WTC11 (cell line): ENCODE results near the gene SYTL4. TPM values are rescaled to one million over a fixed set of nuclear protein-coding genes. Genes with fewer than 3 reads are reported as not detected.

ENCODE experiments used
- ATAC-seq: fragments of 200-7000 bp; cut with Tn5 transposase; 2 replicates; pipeline ENCODE4 v1.10.0; 2021; ENCODE audit warnings: mild to moderate bottlenecking, moderate library complexity
- CTCF ChIA-PET: fragments of 300-600 bp; sonication (Branson Sonifier 250); formaldehyde crosslinking; loops from one replicate; lab custom pipeline; 2021; ENCODE audit warnings: antibody characterized with exemption; lab: Charles Lee
- POLR2A ChIA-PET: fragments of 350-600 bp; sonication (Branson Sonifier 250); formaldehyde crosslinking; loops from one replicate; lab custom pipeline; 2021; ENCODE audit warnings: antibody characterized with exemption; lab: Charles Lee
- DNase-seq: peaks from one replicate; pipeline ENCODE4 v3.0.0; 2021; ENCODE audit warnings: low spot score
- H3K27ac Mint-ChIP-seq: 2 replicates; pipeline ENCODE4 v1.8.0; 2021; ENCODE audit warnings: mixed read lengths
- H3K27me3 Mint-ChIP-seq: 2 replicates; pipeline ENCODE4 v1.8.0; 2021; ENCODE audit warnings: low read depth, mild to moderate bottlenecking, moderate library complexity, mixed read lengths
- H3K36me3 Mint-ChIP-seq: 2 replicates; pipeline ENCODE4 v1.8.0; 2021; ENCODE audit warnings: mixed read lengths
- H3K4me1 Mint-ChIP-seq: 2 replicates; pipeline ENCODE4 v1.8.0; 2022; ENCODE audit warnings: mixed read lengths
- H3K4me3 Mint-ChIP-seq: 2 replicates; pipeline ENCODE4 v1.8.0; 2021; ENCODE audit warnings: mild to moderate bottlenecking, moderate library complexity, mixed read lengths
- H3K9me3 Mint-ChIP-seq: 2 replicates; pipeline ENCODE4 v1.8.0; 2021; ENCODE audit warnings: mixed read lengths
- AFF4 ChIP-seq: sonication (generic); formaldehyde crosslinking; IDR thresholded peaks from 2 replicates; pipeline ENCODE4 v1.8.1; 2023; ENCODE audit warnings: mild to moderate bottlenecking, missing genetic modification reagents, borderline replicate concordance
- IRF1 ChIP-seq: sonication (generic); formaldehyde crosslinking; IDR thresholded peaks from 2 replicates; pipeline ENCODE4 v1.8.0; 2023; ENCODE audit warnings: missing genetic modification reagents
- IRF2 ChIP-seq: sonication (generic); formaldehyde crosslinking; IDR thresholded peaks from 2 replicates; pipeline ENCODE4 v1.8.0; 2022; ENCODE audit warnings: low read depth, missing genetic modification reagents, borderline replicate concordance
- JUN ChIP-seq: sonication (generic); formaldehyde crosslinking; IDR thresholded peaks from 2 replicates; pipeline ENCODE4 v1.8.0; 2023; ENCODE audit warnings: mild to moderate bottlenecking, missing genetic modification reagents
- MXD4 ChIP-seq: fragments of 250-450 bp; sonication (Bioruptor Pico); IDR thresholded peaks from 2 replicates; pipeline ENCODE4 v1.8.0; 2021; ENCODE audit warnings: mild to moderate bottlenecking, moderate library complexity, borderline replicate concordance
- MYBL2 ChIP-seq: sonication (generic); formaldehyde crosslinking; IDR thresholded peaks from 2 replicates; pipeline ENCODE4 v1.8.1; 2023; ENCODE audit warnings: mild to moderate bottlenecking, moderate library complexity, missing genetic modification reagents
- RELA ChIP-seq: sonication (generic); formaldehyde crosslinking; IDR thresholded peaks from 2 replicates; pipeline ENCODE4 v1.8.1; 2022; ENCODE audit warnings: missing genetic modification reagents, mild to moderate bottlenecking, borderline replicate concordance
- TCF7 ChIP-seq: sonication (generic); formaldehyde crosslinking; IDR thresholded peaks from 2 replicates; pipeline ENCODE4 v1.8.0; 2022; ENCODE audit warnings: mild to moderate bottlenecking, low read depth, missing genetic modification reagents, moderate library complexity
- ZNF317 ChIP-seq: sonication (generic); formaldehyde crosslinking; IDR thresholded peaks from 2 replicates; pipeline ENCODE4 v1.8.1; 2023; ENCODE audit warnings: low read depth, mild to moderate bottlenecking, moderate library complexity, missing genetic modification reagents, borderline replicate concordance
- ZSCAN18 ChIP-seq: fragments of 250-450 bp; sonication (Bioruptor Pico); IDR thresholded peaks from 2 replicates; pipeline ENCODE4 v2.1.2; 2022; ENCODE audit warnings: mild to moderate bottlenecking, moderate library complexity
- total RNA-seq: library from RNA; stranded (reverse); gene quantifications from 3 replicates; pipeline ENCODE4 v1.2.3, GENCODE V29; 2021
- TF ChIP-seq, protein P1 (sequence below): fragments of 250-450 bp; sonication (Bioruptor Pico); IDR thresholded peaks from 2 replicates; pipeline ENCODE4 v1.9.0; 2021; ENCODE audit warnings: moderate library complexity, mild to moderate bottlenecking, inconsistent platforms, borderline replicate concordance

Gene SYTL4
- total RNA-seq, 1 experiment from 2014 or later = 0.31 TPM

DNA sequence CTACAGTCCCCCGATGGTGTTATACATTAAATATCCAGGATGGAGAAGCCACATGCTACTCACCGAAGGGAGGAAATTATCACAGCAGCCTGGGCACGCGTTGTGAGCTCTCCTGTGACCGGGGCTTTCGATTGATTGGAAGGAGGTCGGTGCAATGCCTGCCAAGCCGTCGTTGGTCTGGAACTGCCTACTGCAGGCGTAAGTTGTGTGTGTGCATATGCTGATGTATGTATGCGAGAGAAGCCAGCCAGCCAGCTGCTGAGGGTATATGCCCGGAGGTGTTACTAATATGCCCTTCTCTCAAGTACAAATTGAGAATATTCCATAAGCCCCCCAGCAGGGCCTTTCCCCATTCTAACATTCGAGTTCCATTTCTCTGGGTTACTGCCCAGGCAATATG, 69.8 kb downstream of the SYTL4 start:
- no peak overlapping the region for H3K4me3 Mint-ChIP-seq
- ChIA-PET POLR2A (no interaction called here), CTCF (interaction anchor here (1.0 to 1.9 kb wide), 4 partner anchors 9 to 215 kb away, joined by 3 to 14 read pairs (median 4); no protein-coding TSS in a partner anchor)
- no peaks in the 10 kb centered on the region for H3K9me3 Mint-ChIP-seq
- no peaks in the 10 kb centered on the region for H3K27me3 Mint-ChIP-seq
- ATAC-seq (no peak), DNase-seq (no peak)
- no peak for TF ChIP-seq ZSCAN18 (CRISPR knock-in tag)
- peaks cover 4% of the 10 kb centered on the region; the same call in 1 of the 2 replicates for H3K4me1 Mint-ChIP-seq
- no peak overlapping the region for H3K27ac Mint-ChIP-seq
- no peaks in the 10 kb centered on the region for H3K36me3 Mint-ChIP-seq

DNA sequence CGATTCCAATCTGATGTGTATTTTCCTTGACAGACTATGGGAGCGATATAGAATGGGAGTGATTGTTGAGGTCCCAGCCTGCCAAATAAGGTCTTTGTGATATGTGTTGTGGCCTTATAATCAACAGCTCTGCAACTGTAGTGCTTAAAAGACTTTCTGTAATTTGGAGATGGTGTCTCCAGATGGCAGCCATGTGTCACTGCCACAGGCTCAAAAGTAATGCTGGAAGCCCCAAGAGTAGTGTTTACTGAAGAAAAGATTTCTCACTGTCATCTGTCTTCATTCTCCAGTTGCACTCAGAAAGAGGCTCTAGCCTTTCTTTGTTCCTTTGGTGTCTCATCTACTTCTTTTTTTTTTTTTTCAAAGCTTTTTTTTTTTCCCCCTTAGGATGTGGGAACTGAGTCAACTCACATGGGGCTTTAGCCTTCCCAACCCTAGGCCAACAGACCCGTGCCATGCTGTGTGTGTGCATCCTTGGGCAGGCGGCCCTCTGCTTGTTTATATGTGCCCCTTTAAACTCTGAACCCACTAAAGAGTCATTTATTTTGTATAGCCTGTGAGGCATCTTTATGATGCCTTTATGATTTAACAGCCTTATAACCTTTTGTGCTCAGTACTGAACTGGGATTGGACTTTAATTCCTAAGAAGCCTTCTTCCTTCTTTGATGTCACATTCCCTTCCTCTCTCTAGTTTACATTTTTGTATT, 72.3 kb downstream of the SYTL4 start:
- DNase-seq (no peak), ATAC-seq (no peak)
- no peaks in the 10 kb centered on the region for H3K27me3 Mint-ChIP-seq
- H3K4me1 Mint-ChIP-seq = peaks cover 4% of the 10 kb centered on the region; the same call in 1 of the 2 replicates
- ChIA-PET POLR2A (no interaction called here), CTCF (interaction anchor here (0.7 to 1.0 kb wide), 3 partner anchors 11 to 62 kb away, joined by 3 to 5 read pairs (median 4); no protein-coding TSS in a partner anchor)
- no peaks in the 10 kb centered on the region for H3K9me3 Mint-ChIP-seq
- TF ChIP-seq IRF2 (CRISPR knock-in tag) (no peak), AFF4 (no peak), MYBL2 (CRISPR knock-in tag) (no peak), RELA (CRISPR knock-in tag) (no peak)
- no peak overlapping the region for H3K27ac Mint-ChIP-seq
- H3K36me3 Mint-ChIP-seq = no peaks in the 10 kb centered on the region
- no peak overlapping the region for H3K4me3 Mint-ChIP-seq

DNA sequence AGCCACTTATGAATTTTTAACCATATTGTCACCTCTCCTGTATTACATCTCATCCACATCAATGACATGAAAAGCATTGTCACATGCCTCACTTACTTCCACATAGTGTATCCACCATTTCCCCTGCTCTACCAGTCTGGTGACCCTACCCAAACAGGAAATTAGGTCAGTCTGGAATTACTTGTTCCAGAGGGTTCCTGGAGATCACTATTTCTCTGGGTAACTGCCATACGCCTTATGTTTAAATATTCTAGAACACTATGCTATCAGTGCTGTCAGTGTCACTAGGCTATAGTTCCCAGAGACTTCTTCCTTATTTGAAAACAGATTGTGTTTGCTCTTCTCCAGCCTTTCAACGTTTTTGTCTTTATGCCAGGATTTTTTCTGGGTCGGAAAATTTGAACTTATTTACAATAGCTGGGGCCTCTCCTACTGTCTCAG, 73.0 kb downstream of the SYTL4 start:
- TF ChIP-seq, protein P1, sequence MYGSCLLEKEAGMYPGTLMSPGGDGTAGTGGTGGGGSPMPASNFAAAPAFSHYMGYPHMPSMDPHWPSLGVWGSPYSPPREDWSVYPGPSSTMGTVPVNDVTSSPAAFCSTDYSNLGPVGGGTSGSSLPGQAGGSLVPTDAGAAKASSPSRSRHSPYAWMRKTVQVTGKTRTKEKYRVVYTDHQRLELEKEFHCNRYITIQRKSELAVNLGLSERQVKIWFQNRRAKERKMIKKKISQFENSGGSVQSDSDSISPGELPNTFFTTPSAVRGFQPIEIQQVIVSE = no peak
- no peak for TF ChIP-seq JUN
- TF ChIP-seq MXD4 (CRISPR knock-in tag) = no peak
- TF ChIP-seq RELA (CRISPR knock-in tag) = no peak
- TF ChIP-seq ZNF317 (CRISPR knock-in tag) = no peak
- no peak for TF ChIP-seq IRF1 (CRISPR knock-in tag)
- no peak for TF ChIP-seq TCF7 (CRISPR knock-in tag)
- ATAC-seq = no peak

More for the DNA sequence above, 73.0 kb downstream of the SYTL4 start:
- Mint-ChIP-seq H3K4me1 (peaks cover 9% of the 10 kb centered on the region), H3K9me3 (no peaks in the 10 kb centered on the region), H3K4me3 (no peak overlapping the region), H3K27ac (no peak overlapping the region), H3K27me3 (no peaks in the 10 kb centered on the region), H3K36me3 (no peaks in the 10 kb centered on the region)
- no peak for DNase-seq
- POLR2A ChIA-PET = no interaction called here
- CTCF ChIA-PET = interaction anchor here (0.7 to 1.0 kb wide), 3 partner anchors 10 to 63 kb away, joined by 3 to 5 read pairs (median 4); no protein-coding TSS in a partner anchor
